WTC11 (cell line): ENCODE data around the gene KLK15. TPM values are rescaled to one million over a fixed set of nuclear protein-coding genes. Genes with fewer than 3 reads are reported as not detected.

Source experiments
- ATAC-seq: fragments of 200-7000 bp; cut with Tn5 transposase; 2 replicates; pipeline ENCODE4 v1.10.0; 2021; ENCODE audit warnings: mild to moderate bottlenecking, moderate library complexity
- CTCF ChIA-PET: fragments of 300-600 bp; sonication (Branson Sonifier 250); formaldehyde crosslinking; loops from one replicate; lab custom pipeline; 2021; ENCODE audit warnings: antibody characterized with exemption; lab: Charles Lee
- POLR2A ChIA-PET: fragments of 350-600 bp; sonication (Branson Sonifier 250); formaldehyde crosslinking; loops from one replicate; lab custom pipeline; 2021; ENCODE audit warnings: antibody characterized with exemption; lab: Charles Lee
- DNase-seq: peaks from one replicate; pipeline ENCODE4 v3.0.0; 2021; ENCODE audit warnings: low spot score
- H3K27ac Mint-ChIP-seq: 2 replicates; pipeline ENCODE4 v1.8.0; 2021; ENCODE audit warnings: mixed read lengths
- H3K27me3 Mint-ChIP-seq: 2 replicates; pipeline ENCODE4 v1.8.0; 2021; ENCODE audit warnings: low read depth, mild to moderate bottlenecking, moderate library complexity, mixed read lengths
- H3K36me3 Mint-ChIP-seq: 2 replicates; pipeline ENCODE4 v1.8.0; 2021; ENCODE audit warnings: mixed read lengths
- H3K4me1 Mint-ChIP-seq: 2 replicates; pipeline ENCODE4 v1.8.0; 2022; ENCODE audit warnings: mixed read lengths
- H3K4me3 Mint-ChIP-seq: 2 replicates; pipeline ENCODE4 v1.8.0; 2021; ENCODE audit warnings: mild to moderate bottlenecking, moderate library complexity, mixed read lengths
- H3K9me3 Mint-ChIP-seq: 2 replicates; pipeline ENCODE4 v1.8.0; 2021; ENCODE audit warnings: mixed read lengths
- CBFB ChIP-seq: sonication (generic); formaldehyde crosslinking; IDR thresholded peaks from 2 replicates; pipeline ENCODE4 v1.8.1; 2022; ENCODE audit warnings: mild to moderate bottlenecking, low read depth, missing genetic modification reagents
- CREB1 ChIP-seq: sonication (generic); formaldehyde crosslinking; IDR thresholded peaks from 2 replicates; pipeline ENCODE4 v1.8.0; 2023; ENCODE audit warnings: mild to moderate bottlenecking, missing genetic modification reagents
- CREM ChIP-seq: sonication (generic); formaldehyde crosslinking; IDR thresholded peaks from 2 replicates; pipeline ENCODE4 v1.8.1; 2022; ENCODE audit warnings: mild to moderate bottlenecking, missing genetic modification reagents, moderate library complexity
- ELF4 ChIP-seq: sonication (generic); formaldehyde crosslinking; IDR thresholded peaks from 2 replicates; pipeline ENCODE4 v1.8.1; 2022; ENCODE audit warnings: low read depth, mild to moderate bottlenecking, moderate library complexity, missing genetic modification reagents
- ETV6 ChIP-seq: sonication (generic); formaldehyde crosslinking; IDR thresholded peaks from 2 replicates; pipeline ENCODE4 v1.8.1; 2022; ENCODE audit warnings: mild to moderate bottlenecking, missing genetic modification reagents
- IRF2 ChIP-seq: sonication (generic); formaldehyde crosslinking; IDR thresholded peaks from 2 replicates; pipeline ENCODE4 v1.8.0; 2022; ENCODE audit warnings: low read depth, missing genetic modification reagents, borderline replicate concordance
- KAT7 ChIP-seq: sonication (generic); formaldehyde crosslinking; IDR thresholded peaks from 2 replicates; pipeline ENCODE4 v1.8.1; 2023; ENCODE audit warnings: missing genetic modification reagents, mild to moderate bottlenecking, borderline replicate concordance
- MYBL2 ChIP-seq: sonication (generic); formaldehyde crosslinking; IDR thresholded peaks from 2 replicates; pipeline ENCODE4 v1.8.1; 2023; ENCODE audit warnings: mild to moderate bottlenecking, moderate library complexity, missing genetic modification reagents
- NFYB ChIP-seq: sonication (generic); formaldehyde crosslinking; conservative IDR thresholded peaks from 2 replicates; pipeline ENCODE4 v1.8.0; 2022; ENCODE audit warnings: low read depth, missing genetic modification reagents
- NR1H2 ChIP-seq: sonication (generic); formaldehyde crosslinking; IDR thresholded peaks from 2 replicates; pipeline ENCODE4 v1.9.0; 2021; ENCODE audit warnings: mild to moderate bottlenecking, moderate library complexity, missing genetic modification reagents
- SP1 ChIP-seq: sonication (generic); formaldehyde crosslinking; conservative IDR thresholded peaks from 2 replicates; pipeline ENCODE4 v1.8.1; 2022; ENCODE audit warnings: missing genetic modification reagents
- TCF7 ChIP-seq: sonication (generic); formaldehyde crosslinking; IDR thresholded peaks from 2 replicates; pipeline ENCODE4 v1.8.0; 2022; ENCODE audit warnings: mild to moderate bottlenecking, low read depth, missing genetic modification reagents, moderate library complexity
- USF1 ChIP-seq: sonication (generic); formaldehyde crosslinking; IDR thresholded peaks from 2 replicates; pipeline ENCODE4 v1.8.0; 2022; ENCODE audit warnings: mild to moderate bottlenecking, missing genetic modification reagents
- ZNF263 ChIP-seq: sonication (generic); formaldehyde crosslinking; IDR thresholded peaks from 2 replicates; pipeline ENCODE4 v1.8.1; 2022; ENCODE audit warnings: low read depth, mild to moderate bottlenecking, moderate library complexity, missing genetic modification reagents
- ZNF416 ChIP-seq: fragments of 250-450 bp; sonication (Bioruptor Pico); IDR thresholded peaks from 2 replicates; pipeline ENCODE4 v1.9.0; 2021; ENCODE audit warnings: mild to moderate bottlenecking, inconsistent platforms
- total RNA-seq: library from RNA; stranded (reverse); gene quantifications from 3 replicates; pipeline ENCODE4 v1.2.3, GENCODE V29; 2021
- TF ChIP-seq, protein P1 (sequence below): fragments of 250-450 bp; sonication (Bioruptor Pico); IDR thresholded peaks from 2 replicates; pipeline ENCODE4 v1.9.0; 2021; ENCODE audit warnings: mild to moderate bottlenecking
- TF ChIP-seq, protein P2 (sequence below): sonication (generic); formaldehyde crosslinking; IDR thresholded peaks from 2 replicates; pipeline ENCODE4 v1.8.1; 2023; ENCODE audit warnings: mild to moderate bottlenecking, moderate library complexity, missing genetic modification reagents
- TF ChIP-seq, protein P3 (sequence below): sonication (generic); formaldehyde crosslinking; IDR thresholded peaks from 2 replicates; pipeline ENCODE4 v1.8.0; 2022; ENCODE audit warnings: mild to moderate bottlenecking, missing genetic modification reagents
- TF ChIP-seq, protein P4 (sequence below): sonication (generic); formaldehyde crosslinking; IDR thresholded peaks from 2 replicates; pipeline ENCODE4 v1.8.0; 2022; ENCODE audit warnings: missing genetic modification reagents
- TF ChIP-seq, protein P5 (sequence below): fragments of 250-450 bp; sonication (Bioruptor Pico); IDR thresholded peaks from 2 replicates; pipeline ENCODE4 v1.8.0; 2021; ENCODE audit warnings: mild to moderate bottlenecking
- TF ChIP-seq, protein P6 (sequence below): sonication (generic); formaldehyde crosslinking; IDR thresholded peaks from 2 replicates; pipeline ENCODE4 v1.8.1; 2023; ENCODE audit warnings: mild to moderate bottlenecking, missing genetic modification reagents, borderline replicate concordance

Gene KLK15
- total RNA-seq, 1 experiment from 2014 or later, result not detected

DNA sequence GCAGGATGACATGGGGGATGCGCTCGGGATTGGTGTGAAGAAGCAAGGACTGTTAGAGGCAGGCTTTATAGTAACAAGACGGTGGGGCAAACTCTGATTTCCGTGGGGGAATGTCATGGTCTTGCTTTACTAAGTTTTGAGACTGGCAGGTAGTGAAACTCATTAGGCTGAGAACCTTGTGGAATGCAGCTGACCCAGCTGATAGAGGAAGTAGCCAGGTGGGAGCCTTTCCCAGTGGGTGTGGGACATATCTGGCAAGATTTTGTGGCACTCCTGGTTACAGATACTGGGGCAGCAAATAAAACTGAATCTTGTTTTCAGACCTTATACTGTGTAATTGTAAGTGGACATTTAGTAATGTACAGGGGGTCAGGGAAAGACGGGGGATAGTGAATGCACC is 46.9 kb upstream of the KLK15 start:
- no peak for ATAC-seq
- POLR2A ChIA-PET, result no interaction called here
- H3K9me3 Mint-ChIP-seq, result peaks cover 5% of the 10 kb centered on the region; the same call in 1 of the 2 replicates
- H3K4me1 Mint-ChIP-seq, result peaks cover 3% of the 10 kb centered on the region; the same call in 1 of the 2 replicates
- no peaks in the 10 kb centered on the region for H3K36me3 Mint-ChIP-seq
- no peak overlapping the region for H3K4me3 Mint-ChIP-seq
- CTCF ChIA-PET, result no interaction called here
- no peak for TF ChIP-seq CREB1
- no peak for TF ChIP-seq NR1H2 (CRISPR knock-in tag)
- TF ChIP-seq, protein P1, sequence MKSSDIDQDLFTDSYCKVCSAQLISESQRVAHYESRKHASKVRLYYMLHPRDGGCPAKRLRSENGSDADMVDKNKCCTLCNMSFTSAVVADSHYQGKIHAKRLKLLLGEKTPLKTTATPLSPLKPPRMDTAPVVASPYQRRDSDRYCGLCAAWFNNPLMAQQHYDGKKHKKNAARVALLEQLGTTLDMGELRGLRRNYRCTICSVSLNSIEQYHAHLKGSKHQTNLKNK (CRISPR knock-in tag), result no peak
- H3K27me3 Mint-ChIP-seq, result peaks cover 28% of the 10 kb centered on the region
- no peak for DNase-seq
- no peak overlapping the region for H3K27ac Mint-ChIP-seq

- TF ChIP-seq, protein P2, sequence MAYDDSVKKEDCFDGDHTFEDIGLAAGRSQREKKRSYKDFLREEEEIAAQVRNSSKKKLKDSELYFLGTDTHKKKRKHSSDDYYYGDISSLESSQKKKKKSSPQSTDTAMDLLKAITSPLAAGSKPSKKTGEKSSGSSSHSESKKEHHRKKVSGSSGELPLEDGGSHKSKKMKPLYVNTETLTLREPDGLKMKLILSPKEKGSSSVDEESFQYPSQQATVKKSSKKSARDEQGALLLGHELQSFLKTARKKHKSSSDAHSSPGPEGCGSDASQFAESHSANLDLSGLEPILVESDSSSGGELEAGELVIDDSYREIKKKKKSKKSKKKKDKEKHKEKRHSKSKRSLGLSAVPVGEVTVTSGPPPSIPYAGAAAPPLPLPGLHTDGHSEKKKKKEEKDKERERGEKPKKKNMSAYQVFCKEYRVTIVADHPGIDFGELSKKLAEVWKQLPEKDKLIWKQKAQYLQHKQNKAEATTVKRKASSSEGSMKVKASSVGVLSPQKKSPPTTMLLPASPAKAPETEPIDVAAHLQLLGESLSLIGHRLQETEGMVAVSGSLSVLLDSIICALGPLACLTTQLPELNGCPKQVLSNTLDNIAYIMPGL (CRISPR knock-in tag), result no peak
- TF ChIP-seq ZNF263 (CRISPR knock-in tag) (no peak), NFYB (no peak)
- Mint-ChIP-seq H3K27me3 (peaks cover 25% of the 10 kb centered on the region), H3K4me3 (no peak overlapping the region), H3K4me1 (peaks cover 3% of the 10 kb centered on the region; the same call in 1 of the 2 replicates), H3K36me3 (no peaks in the 10 kb centered on the region), H3K9me3 (peaks cover 5% of the 10 kb centered on the region; the same call in 1 of the 2 replicates), H3K27ac (no peak overlapping the region)
- ATAC-seq, result no peak
- DNase-seq, result no peak
- ChIA-PET POLR2A (no interaction called here), CTCF (no interaction called here)
Measured at GRCh38 chr19:50878851-50879250, 45.5 kb upstream of the KLK15 start.

DNA sequence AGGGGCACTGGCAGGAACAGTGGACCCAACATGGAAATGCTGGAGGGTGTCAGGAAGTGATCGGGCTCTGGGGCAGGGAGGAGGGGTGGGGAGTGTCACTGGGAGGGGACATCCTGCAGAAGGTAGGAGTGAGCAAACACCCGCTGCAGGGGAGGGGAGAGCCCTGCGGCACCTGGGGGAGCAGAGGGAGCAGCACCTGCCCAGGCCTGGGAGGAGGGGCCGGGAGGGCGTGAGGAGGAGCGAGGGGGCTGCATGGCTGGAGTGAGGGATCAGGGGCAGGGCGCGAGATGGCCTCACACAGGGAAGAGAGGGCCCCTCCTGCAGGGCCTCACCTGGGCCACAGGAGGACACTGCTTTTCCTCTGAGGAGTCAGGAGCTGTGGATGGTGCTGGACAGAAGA is 44.0 kb upstream of the KLK15 start:
- DNase-seq (peak; percentile 24), ATAC-seq (peak; percentile 69)
- no peaks in the 10 kb centered on the region for H3K36me3 Mint-ChIP-seq
- H3K4me3 Mint-ChIP-seq, result no peak overlapping the region
- peaks cover 5% of the 10 kb centered on the region; the same call in 1 of the 2 replicates for H3K9me3 Mint-ChIP-seq
- CTCF ChIA-PET, result no interaction called here
- POLR2A ChIA-PET, result interaction anchor here (0.6 kb wide), 1 partner anchor 812 kb away, joined by 3 read pairs; no protein-coding TSS in a partner anchor
- H3K27ac Mint-ChIP-seq, result no peak overlapping the region
- peaks cover 25% of the 10 kb centered on the region for H3K27me3 Mint-ChIP-seq
- H3K4me1 Mint-ChIP-seq, result peaks cover 3% of the 10 kb centered on the region; the same call in 1 of the 2 replicates
- TF ChIP-seq TCF7 (CRISPR knock-in tag) (no peak), SP1 (no peak), ZNF416 (CRISPR knock-in tag) (no peak), CBFB (CRISPR knock-in tag) (no peak), KAT7 (CRISPR knock-in tag) (no peak), USF1 (CRISPR knock-in tag) (no peak), MYBL2 (CRISPR knock-in tag) (no peak), IRF2 (CRISPR knock-in tag) (no peak), ETV6 (CRISPR knock-in tag) (no peak), ZNF263 (CRISPR knock-in tag) (no peak), CREM (CRISPR knock-in tag) (no peak), ELF4 (CRISPR knock-in tag) (no peak)
- TF ChIP-seq, protein P3, sequence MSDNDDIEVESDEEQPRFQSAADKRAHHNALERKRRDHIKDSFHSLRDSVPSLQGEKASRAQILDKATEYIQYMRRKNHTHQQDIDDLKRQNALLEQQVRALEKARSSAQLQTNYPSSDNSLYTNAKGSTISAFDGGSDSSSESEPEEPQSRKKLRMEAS (CRISPR knock-in tag), result no peak
- TF ChIP-seq, protein P4, sequence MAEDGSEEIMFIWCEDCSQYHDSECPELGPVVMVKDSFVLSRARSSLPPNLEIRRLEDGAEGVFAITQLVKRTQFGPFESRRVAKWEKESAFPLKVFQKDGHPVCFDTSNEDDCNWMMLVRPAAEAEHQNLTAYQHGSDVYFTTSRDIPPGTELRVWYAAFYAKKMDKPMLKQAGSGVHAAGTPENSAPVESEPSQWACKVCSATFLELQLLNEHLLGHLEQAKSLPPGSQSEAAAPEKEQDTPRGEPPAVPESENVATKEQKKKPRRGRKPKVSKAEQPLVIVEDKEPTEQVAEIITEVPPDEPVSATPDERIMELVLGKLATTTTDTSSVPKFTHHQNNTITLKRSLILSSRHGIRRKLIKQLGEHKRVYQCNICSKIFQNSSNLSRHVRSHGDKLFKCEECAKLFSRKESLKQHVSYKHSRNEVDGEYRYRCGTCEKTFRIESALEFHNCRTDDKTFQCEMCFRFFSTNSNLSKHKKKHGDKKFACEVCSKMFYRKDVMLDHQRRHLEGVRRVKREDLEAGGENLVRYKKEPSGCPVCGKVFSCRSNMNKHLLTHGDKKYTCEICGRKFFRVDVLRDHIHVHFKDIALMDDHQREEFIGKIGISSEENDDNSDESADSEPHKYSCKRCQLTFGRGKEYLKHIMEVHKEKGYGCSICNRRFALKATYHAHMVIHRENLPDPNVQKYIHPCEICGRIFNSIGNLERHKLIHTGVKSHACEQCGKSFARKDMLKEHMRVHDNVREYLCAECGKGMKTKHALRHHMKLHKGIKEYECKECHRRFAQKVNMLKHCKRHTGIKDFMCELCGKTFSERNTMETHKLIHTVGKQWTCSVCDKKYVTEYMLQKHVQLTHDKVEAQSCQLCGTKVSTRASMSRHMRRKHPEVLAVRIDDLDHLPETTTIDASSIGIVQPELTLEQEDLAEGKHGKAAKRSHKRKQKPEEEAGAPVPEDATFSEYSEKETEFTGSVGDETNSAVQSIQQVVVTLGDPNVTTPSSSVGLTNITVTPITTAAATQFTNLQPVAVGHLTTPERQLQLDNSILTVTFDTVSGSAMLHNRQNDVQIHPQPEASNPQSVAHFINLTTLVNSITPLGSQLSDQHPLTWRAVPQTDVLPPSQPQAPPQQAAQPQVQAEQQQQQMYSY (CRISPR knock-in tag), result no peak
- TF ChIP-seq, protein P5, sequence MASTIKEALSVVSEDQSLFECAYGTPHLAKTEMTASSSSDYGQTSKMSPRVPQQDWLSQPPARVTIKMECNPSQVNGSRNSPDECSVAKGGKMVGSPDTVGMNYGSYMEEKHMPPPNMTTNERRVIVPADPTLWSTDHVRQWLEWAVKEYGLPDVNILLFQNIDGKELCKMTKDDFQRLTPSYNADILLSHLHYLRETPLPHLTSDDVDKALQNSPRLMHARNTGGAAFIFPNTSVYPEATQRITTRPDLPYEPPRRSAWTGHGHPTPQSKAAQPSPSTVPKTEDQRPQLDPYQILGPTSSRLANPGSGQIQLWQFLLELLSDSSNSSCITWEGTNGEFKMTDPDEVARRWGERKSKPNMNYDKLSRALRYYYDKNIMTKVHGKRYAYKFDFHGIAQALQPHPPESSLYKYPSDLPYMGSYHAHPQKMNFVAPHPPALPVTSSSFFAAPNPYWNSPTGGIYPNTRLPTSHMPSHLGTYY (CRISPR knock-in tag), result no peak
- TF ChIP-seq, protein P6, sequence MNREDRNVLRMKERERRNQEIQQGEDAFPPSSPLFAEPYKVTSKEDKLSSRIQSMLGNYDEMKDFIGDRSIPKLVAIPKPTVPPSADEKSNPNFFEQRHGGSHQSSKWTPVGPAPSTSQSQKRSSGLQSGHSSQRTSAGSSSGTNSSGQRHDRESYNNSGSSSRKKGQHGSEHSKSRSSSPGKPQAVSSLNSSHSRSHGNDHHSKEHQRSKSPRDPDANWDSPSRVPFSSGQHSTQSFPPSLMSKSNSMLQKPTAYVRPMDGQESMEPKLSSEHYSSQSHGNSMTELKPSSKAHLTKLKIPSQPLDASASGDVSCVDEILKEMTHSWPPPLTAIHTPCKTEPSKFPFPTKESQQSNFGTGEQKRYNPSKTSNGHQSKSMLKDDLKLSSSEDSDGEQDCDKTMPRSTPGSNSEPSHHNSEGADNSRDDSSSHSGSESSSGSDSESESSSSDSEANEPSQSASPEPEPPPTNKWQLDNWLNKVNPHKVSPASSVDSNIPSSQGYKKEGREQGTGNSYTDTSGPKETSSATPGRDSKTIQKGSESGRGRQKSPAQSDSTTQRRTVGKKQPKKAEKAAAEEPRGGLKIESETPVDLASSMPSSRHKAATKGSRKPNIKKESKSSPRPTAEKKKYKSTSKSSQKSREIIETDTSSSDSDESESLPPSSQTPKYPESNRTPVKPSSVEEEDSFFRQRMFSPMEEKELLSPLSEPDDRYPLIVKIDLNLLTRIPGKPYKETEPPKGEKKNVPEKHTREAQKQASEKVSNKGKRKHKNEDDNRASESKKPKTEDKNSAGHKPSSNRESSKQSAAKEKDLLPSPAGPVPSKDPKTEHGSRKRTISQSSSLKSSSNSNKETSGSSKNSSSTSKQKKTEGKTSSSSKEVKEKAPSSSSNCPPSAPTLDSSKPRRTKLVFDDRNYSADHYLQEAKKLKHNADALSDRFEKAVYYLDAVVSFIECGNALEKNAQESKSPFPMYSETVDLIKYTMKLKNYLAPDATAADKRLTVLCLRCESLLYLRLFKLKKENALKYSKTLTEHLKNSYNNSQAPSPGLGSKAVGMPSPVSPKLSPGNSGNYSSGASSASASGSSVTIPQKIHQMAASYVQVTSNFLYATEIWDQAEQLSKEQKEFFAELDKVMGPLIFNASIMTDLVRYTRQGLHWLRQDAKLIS (CRISPR knock-in tag), result no peak
